Stimulated activated naive B cell treated with anti-CD40 and anti-IgM and Interleukin-4, amounts not matched to agents 10 μg/mL and 1 μg/mL and 100 μg/mL, for 72 hours (primary cell): ENCODE measurements around the gene ASGR2.
"Not testable (repeated sequence)": the region's sequence is repeated elsewhere in the genome, so short reads cannot be mapped to it uniquely, and the experiment has no call there.

Experiments
- ATAC-seq, 2 donors: fragments of 150-1000 bp; cut with Tn5 transposase; replicated peaks; 2 replicates each; pipeline ENCODE4 v1.10.0; 2021; ENCODE audit warnings: moderate library complexity in 1 of 2
- DNase-seq: peaks from one replicate; pipeline ENCODE4 v3.0.0; 2021
- H3K27ac Mint-ChIP-seq: one replicate; pipeline ENCODE4 v1.8.0; 2022; ENCODE audit warnings: mild to moderate bottlenecking, mixed read lengths
- H3K27me3 Mint-ChIP-seq, 2 donors: one replicate each; pipeline ENCODE4 v1.8.0; 2022; ENCODE audit warnings: mixed read lengths in 2 of 2
- H3K36me3 Mint-ChIP-seq, 2 donors: one replicate each; pipeline ENCODE4 v1.8.0; 2022; ENCODE audit warnings: mixed read lengths in 2 of 2, mild to moderate bottlenecking in 1 of 2
- H3K4me1 Mint-ChIP-seq, 2 donors: one replicate each; pipeline ENCODE4 v1.8.0; 2022; ENCODE audit warnings: mixed read lengths in 2 of 2, mild to moderate bottlenecking in 1 of 2
- H3K4me3 Mint-ChIP-seq, 2 donors: one replicate each; pipeline ENCODE4 v1.8.0; 2022; ENCODE audit warnings: mild to moderate bottlenecking in 2 of 2, mixed read lengths in 2 of 2, moderate library complexity in 1 of 2
- H3K9me3 Mint-ChIP-seq, 2 donors: one replicate each; pipeline ENCODE4 v1.8.0; 2022; ENCODE audit warnings: mixed read lengths in 2 of 2, mild to moderate bottlenecking in 1 of 2

ASGR2 gene

GRCh38 chr17:7132511-7133094 lies 18.0 kb upstream of the ASGR2 start:
- H3K36me3 Mint-ChIP-seq = peaks cover 0 to 2% of the 10 kb centered on the region in 2 donors
- H3K27me3 Mint-ChIP-seq = peaks cover 0 to 29% of the 10 kb centered on the region in 2 donors
- peaks cover 27 to 52% of the 10 kb centered on the region in 2 donors for H3K4me1 Mint-ChIP-seq
- H3K27ac Mint-ChIP-seq = peak overlapping the region; percentile 94
- H3K4me3 Mint-ChIP-seq = peak overlapping the region; percentile 62 to 67
- no peaks in the 10 kb centered on the region for H3K9me3 Mint-ChIP-seq
- peak; percentile 66 for DNase-seq
- ATAC-seq = peak; percentile 89 to 93

- Mint-ChIP-seq H3K4me3 (peak overlapping the region in 1 of 2 donors; percentile 3), H3K4me1 (peaks cover 27 to 50% of the 10 kb centered on the region in 2 donors), H3K27ac (peak overlapping the region; percentile 75), H3K27me3 (peaks cover 0 to 17% of the 10 kb centered on the region in 2 donors), H3K36me3 (peaks cover 0 to 2% of the 10 kb centered on the region in 2 donors), H3K9me3 (no peaks in the 10 kb centered on the region)
- no peak for ATAC-seq
- no peak for DNase-seq
Observed at GRCh38 chr17:7131423-7131791, 16.8 kb upstream of the ASGR2 start.

- Mint-ChIP-seq H3K4me1 (peaks cover 27 to 45% of the 10 kb centered on the region in 2 donors), H3K27ac (peak overlapping the region; percentile 75), H3K9me3 (no peaks in the 10 kb centered on the region), H3K36me3 (peaks cover 0 to 2% of the 10 kb centered on the region in 2 donors), H3K4me3 (peak overlapping the region; percentile 3 to 38), H3K27me3 (peaks cover 0 to 17% of the 10 kb centered on the region in 2 donors)
- ATAC-seq (no peak), DNase-seq (no peak)
Observed at GRCh38 chr17:7130621-7131422, 16.2 kb upstream of the ASGR2 start.

GRCh38 chr17:7129311-7129710 lies 14.7 kb upstream of the ASGR2 start:
- Mint-ChIP-seq H3K27me3 (peaks cover 0 to 17% of the 10 kb centered on the region in 2 donors), H3K4me3 (no peak overlapping the region), H3K36me3 (peaks cover 0 to 2% of the 10 kb centered on the region in 2 donors), H3K9me3 (no peaks in the 10 kb centered on the region), H3K4me1 (peaks cover 27 to 42% of the 10 kb centered on the region in 2 donors), H3K27ac (no peak overlapping the region)
- no peak for DNase-seq
- ATAC-seq = no peak

GRCh38 chr17:7128160-7128559 lies 13.5 kb upstream of the ASGR2 start:
- Mint-ChIP-seq H3K27me3 (peaks cover 4 to 22% of the 10 kb centered on the region in 2 donors), H3K4me1 (peaks cover 24 to 34% of the 10 kb centered on the region in 2 donors), H3K27ac (no peak overlapping the region), H3K9me3 (no peaks in the 10 kb centered on the region), H3K36me3 (peaks cover 0 to 2% of the 10 kb centered on the region in 2 donors), H3K4me3 (no peak overlapping the region)
- DNase-seq (no peak), ATAC-seq (no peak)

GRCh38 chr17:7127501-7127900 lies 12.9 kb upstream of the ASGR2 start:
- DNase-seq, ATAC-seq, H3K27ac Mint-ChIP-seq, H3K4me3 Mint-ChIP-seq, H3K9me3 Mint-ChIP-seq, H3K36me3 Mint-ChIP-seq: not testable (repeated sequence)
- peaks cover 8 to 27% of the 10 kb centered on the region in 2 donors for H3K27me3 Mint-ChIP-seq
- H3K4me1 Mint-ChIP-seq = peaks cover 19 to 28% of the 10 kb centered on the region in 2 donors

GRCh38 chr17:7126386-7126785 lies 11.8 kb upstream of the ASGR2 start:
- Mint-ChIP-seq H3K4me1 (peaks cover 13 to 20% of the 10 kb centered on the region in 2 donors), H3K27me3 (peaks cover 8 to 26% of the 10 kb centered on the region in 2 donors)
- H3K4me3 Mint-ChIP-seq, H3K27ac Mint-ChIP-seq, DNase-seq, H3K9me3 Mint-ChIP-seq, ATAC-seq, H3K36me3 Mint-ChIP-seq: not testable (repeated sequence)

- H3K4me1 Mint-ChIP-seq = peaks cover 8 to 22% of the 10 kb centered on the region in 2 donors
- peaks cover 8 to 20% of the 10 kb centered on the region in 2 donors for H3K27me3 Mint-ChIP-seq
- DNase-seq (no peak), ATAC-seq (no peak)
- no peak overlapping the region for H3K27ac Mint-ChIP-seq
- no peaks in the 10 kb centered on the region for H3K36me3 Mint-ChIP-seq
- no peak overlapping the region for H3K4me3 Mint-ChIP-seq
- H3K9me3 Mint-ChIP-seq = no peaks in the 10 kb centered on the region
Observed at GRCh38 chr17:7124923-7125322, 10.3 kb upstream of the ASGR2 start.

GRCh38 chr17:7123844-7124243 lies 9.2 kb upstream of the ASGR2 start:
- H3K9me3 Mint-ChIP-seq = no peaks in the 10 kb centered on the region
- DNase-seq (no peak), ATAC-seq (no peak)
- no peaks in the 10 kb centered on the region for H3K36me3 Mint-ChIP-seq
- H3K27me3 Mint-ChIP-seq = peaks cover 15 to 21% of the 10 kb centered on the region in 2 donors
- no peak overlapping the region for H3K4me3 Mint-ChIP-seq
- no peak overlapping the region for H3K27ac Mint-ChIP-seq
- H3K4me1 Mint-ChIP-seq = peaks cover 4 to 17% of the 10 kb centered on the region in 2 donors

GRCh38 chr17:7122381-7122780 lies 7.8 kb upstream of the ASGR2 start:
- Mint-ChIP-seq H3K36me3 (no peaks in the 10 kb centered on the region), H3K27me3 (peaks cover 15 to 22% of the 10 kb centered on the region in 2 donors), H3K27ac (no peak overlapping the region), H3K9me3 (peaks cover 0 to under 1% of the 10 kb centered on the region in 2 donors), H3K4me1 (peaks cover 4 to 17% of the 10 kb centered on the region in 2 donors), H3K4me3 (no peak overlapping the region)
- ATAC-seq (no peak), DNase-seq (no peak)

- peaks cover 15 to 26% of the 10 kb centered on the region in 2 donors for H3K27me3 Mint-ChIP-seq
- H3K27ac Mint-ChIP-seq = peak overlapping the region; percentile 47
- H3K9me3 Mint-ChIP-seq, H3K36me3 Mint-ChIP-seq, DNase-seq, ATAC-seq, H3K4me3 Mint-ChIP-seq: not testable (repeated sequence)
- peaks cover 4 to 17% of the 10 kb centered on the region in 2 donors for H3K4me1 Mint-ChIP-seq
Observed at GRCh38 chr17:7120635-7121034, 6.0 kb upstream of the ASGR2 start.

- peaks cover 0 to 2% of the 10 kb centered on the region in 2 donors for H3K9me3 Mint-ChIP-seq
- no peak overlapping the region for H3K4me3 Mint-ChIP-seq
- peaks cover 15 to 26% of the 10 kb centered on the region in 2 donors for H3K27me3 Mint-ChIP-seq
- ATAC-seq (no peak), DNase-seq (no peak)
- no peaks in the 10 kb centered on the region for H3K36me3 Mint-ChIP-seq
- peaks cover 4 to 17% of the 10 kb centered on the region in 2 donors for H3K4me1 Mint-ChIP-seq
- H3K27ac Mint-ChIP-seq = no peak overlapping the region
Observed at GRCh38 chr17:7120123-7120522, 5.5 kb upstream of the ASGR2 start.

GRCh38 chr17:7119314-7119713 lies 4.7 kb upstream of the ASGR2 start:
- Mint-ChIP-seq H3K27me3 (peaks cover 15 to 26% of the 10 kb centered on the region in 2 donors), H3K27ac (no peak overlapping the region)
- ATAC-seq = no peak

GRCh38 chr17:7114875-7115614 lies 423 bp upstream of the ASGR2 start:
- Mint-ChIP-seq H3K27ac (no peak overlapping the region), H3K9me3 (peaks cover 0 to 2% of the 10 kb centered on the region in 2 donors), H3K4me3 (no peak overlapping the region), H3K27me3 (peaks cover 16 to 21% of the 10 kb centered on the region in 2 donors), H3K4me1 (peaks cover 0 to 2% of the 10 kb centered on the region in 2 donors), H3K36me3 (no peaks in the 10 kb centered on the region)
- ATAC-seq = no peak
- no peak for DNase-seq

More at GRCh38 chr17:7119314-7119713, 4.7 kb upstream of the ASGR2 start:
- no peak overlapping the region for H3K4me3 Mint-ChIP-seq
- DNase-seq = no peak
- H3K4me1 Mint-ChIP-seq = peaks cover 4 to 17% of the 10 kb centered on the region in 2 donors
- H3K9me3 Mint-ChIP-seq = peaks cover 0 to 2% of the 10 kb centered on the region in 2 donors
- no peaks in the 10 kb centered on the region for H3K36me3 Mint-ChIP-seq
